Coronary artery (tissue), 2 donors: ENCODE results near the gene SLC9A4.

ENCODE experiments used
- DNase-seq: peaks from one replicate; pipeline ENCODE4 v3.0.0-alpha.2; 2017; ENCODE audit warnings: low spot score
- H3K27ac ChIP-seq, 2 donors: fragments of 200-600 bp; sonication (generic); one replicate each; pipeline ENCODE4 v1.5.1; 2016 to 2019
- H3K4me3 ChIP-seq: fragments of 200-600 bp; sonication (generic); 2 replicates; pipeline ENCODE4 v1.5.1; 2016; ENCODE audit warnings: mild to moderate bottlenecking, moderate library complexity
- CTCF ChIP-seq: fragments of 200-600 bp; sonication (generic); IDR thresholded peaks from one replicate; pipeline ENCODE4 v1.5.1; 2019; ENCODE audit warnings: antibody characterized with exemption

The SLC9A4 gene

GRCh38 chr2:102474785-102475184 lies 1.8 kb downstream of the SLC9A4 start:
- DNase-seq = no peak
- no peak overlapping the region for H3K27ac ChIP-seq
- TF ChIP-seq CTCF = no peak
- H3K4me3 ChIP-seq = no peak overlapping the region

- no peak for TF ChIP-seq CTCF
- no peak for DNase-seq
- no peak overlapping the region for H3K4me3 ChIP-seq
- no peak overlapping the region for H3K27ac ChIP-seq
Measured at GRCh38 chr2:102478686-102479470, 5.9 kb downstream of the SLC9A4 start.

- Histone ChIP-seq H3K27ac (no peak overlapping the region), H3K4me3 (no peak overlapping the region)
- DNase-seq = no peak
- TF ChIP-seq CTCF = no peak
Measured at GRCh38 chr2:102480285-102481195, 7.5 kb downstream of the SLC9A4 start.

GRCh38 chr2:102481931-102482330 lies 8.9 kb downstream of the SLC9A4 start:
- DNase-seq = no peak
- Histone ChIP-seq H3K4me3 (no peak overlapping the region), H3K27ac (no peak overlapping the region)
- TF ChIP-seq CTCF = no peak

- H3K27ac ChIP-seq = no peak overlapping the region
- no peak for DNase-seq
- no peak for TF ChIP-seq CTCF
- no peak overlapping the region for H3K4me3 ChIP-seq
Measured at GRCh38 chr2:102483086-102483485, 10.1 kb downstream of the SLC9A4 start.

GRCh38 chr2:102484310-102485061 lies 11.5 kb downstream of the SLC9A4 start:
- no peak for DNase-seq
- TF ChIP-seq CTCF = no peak
- no peak overlapping the region for H3K27ac ChIP-seq

More at GRCh38 chr2:102484310-102485061, 11.5 kb downstream of the SLC9A4 start:
- no peak overlapping the region for H3K4me3 ChIP-seq
